ENCODE results near the gene HERC2. TPM values are rescaled to one million over a fixed set of nuclear protein-coding genes. Genes with fewer than 3 reads are reported as not detected.
"Not testable (repeated sequence)": the region's sequence is repeated elsewhere in the genome, so short reads cannot be mapped to it uniquely, and the experiment has no call there.

HERC2 gene
- total RNA-seq, 6 experiments from 2014 or later, result 33.6 to 47.3 (median 37.0) TPM

- H3K27ac Mint-ChIP-seq, result peak overlapping the region; percentile 38; the same call in 1 of the 2 replicates
- H3K9me3 Mint-ChIP-seq, result no peaks in the 10 kb centered on the region
- no peak overlapping the region for H3K4me3 Mint-ChIP-seq
- TF ChIP-seq CTCF (IDR thresholded peaks at IDR 0.05), result peak; percentile 83
- peak; percentile 74 for DNase-seq
- H3K36me3 Mint-ChIP-seq (ENCODE audit: low read depth), result peaks cover 15% of the 10 kb centered on the region
- H3K4me1 Mint-ChIP-seq (ENCODE audit: low read depth), result peaks cover 22% of the 10 kb centered on the region
- H3K27me3 Mint-ChIP-seq (ENCODE audit: insufficient read depth), result peaks cover 3% of the 10 kb centered on the region
Measured at GRCh38 chr15:28123408-28124023, 198.5 kb downstream of the HERC2 start.

- Mint-ChIP-seq H3K4me3 (no peak overlapping the region), H3K9me3 (no peaks in the 10 kb centered on the region), H3K4me1 (ENCODE audit: low read depth) (peaks cover 22% of the 10 kb centered on the region), H3K27ac (no peak overlapping the region), H3K27me3 (ENCODE audit: insufficient read depth) (peaks cover 1% of the 10 kb centered on the region), H3K36me3 (ENCODE audit: low read depth) (peaks cover 15% of the 10 kb centered on the region)
- no peak for TF ChIP-seq CTCF (IDR thresholded peaks at IDR 0.05)
- no peak for DNase-seq
Measured at GRCh38 chr15:28122038-28122949, 199.7 kb downstream of the HERC2 start.

- not testable (repeated sequence) for H3K27me3 Mint-ChIP-seq (ENCODE audit: insufficient read depth); H3K9me3 Mint-ChIP-seq; H3K4me3 Mint-ChIP-seq; H3K27ac Mint-ChIP-seq; DNase-seq
- Mint-ChIP-seq H3K36me3 (ENCODE audit: low read depth) (peaks cover 15% of the 10 kb centered on the region), H3K4me1 (ENCODE audit: low read depth) (peaks cover 22% of the 10 kb centered on the region)
Measured at GRCh38 chr15:28121577-28121976, 200.4 kb downstream of the HERC2 start.

GRCh38 chr15:28120359-28120640 is 201.7 kb downstream of the HERC2 start:
- H3K36me3 Mint-ChIP-seq (ENCODE audit: low read depth), result peaks cover 15% of the 10 kb centered on the region
- H3K27ac Mint-ChIP-seq, result no peak overlapping the region
- H3K4me1 Mint-ChIP-seq (ENCODE audit: low read depth), result peaks cover 22% of the 10 kb centered on the region
- no peak overlapping the region for H3K4me3 Mint-ChIP-seq
- TF ChIP-seq CTCF (IDR thresholded peaks at IDR 0.05), result no peak
- no peak for DNase-seq
- no peaks in the 10 kb centered on the region for H3K9me3 Mint-ChIP-seq
- H3K27me3 Mint-ChIP-seq (ENCODE audit: insufficient read depth), result peaks cover 3% of the 10 kb centered on the region

- peaks cover 2% of the 10 kb centered on the region; the same call in 1 of the 2 replicates for H3K27me3 Mint-ChIP-seq (ENCODE audit: insufficient read depth)
- no peaks in the 10 kb centered on the region for H3K9me3 Mint-ChIP-seq
- no peak overlapping the region for H3K27ac Mint-ChIP-seq
- no peak overlapping the region for H3K4me3 Mint-ChIP-seq
- TF ChIP-seq CTCF (IDR thresholded peaks at IDR 0.05), result no peak
- H3K36me3 Mint-ChIP-seq (ENCODE audit: low read depth), result peaks cover 20% of the 10 kb centered on the region
- peaks cover 16% of the 10 kb centered on the region for H3K4me1 Mint-ChIP-seq (ENCODE audit: low read depth)
- DNase-seq, result no peak
Measured at GRCh38 chr15:28118531-28118930, 203.4 kb downstream of the HERC2 start.

GRCh38 chr15:28118083-28118482 is 203.9 kb downstream of the HERC2 start:
- Mint-ChIP-seq H3K4me1 (ENCODE audit: low read depth) (peaks cover 12% of the 10 kb centered on the region), H3K9me3 (no peaks in the 10 kb centered on the region), H3K27me3 (ENCODE audit: insufficient read depth) (peaks cover 2% of the 10 kb centered on the region; the same call in 1 of the 2 replicates), H3K36me3 (ENCODE audit: low read depth) (peaks cover 16% of the 10 kb centered on the region), H3K4me3 (no peak overlapping the region), H3K27ac (no peak overlapping the region)
- no peak for TF ChIP-seq CTCF (IDR thresholded peaks at IDR 0.05)
- no peak for DNase-seq
